Stimulated activated CD8-positive, alpha-beta memory T cell treated with anti-CD3 and anti-CD28 coated beads, Interleukin-4, amount 100 ng/mL, for 1 hour (primary cell): ENCODE results near the gene PLCL1.

Experiments
- DNase-seq, 2 donors: peaks; one replicate each; pipeline ENCODE4 v3.0.0-alpha.2; 2020; ENCODE audit warnings: low read depth in 2 of 2, low spot score in 1 of 2

The PLCL1 gene

GRCh38 chr2:197852108-197852507 is 47.7 kb downstream of the PLCL1 start:
- no peak for DNase-seq

- no peak for DNase-seq
These were observed 49.2 kb downstream of the PLCL1 start for GRCh38 chr2:197853549-197853948.

DNA sequence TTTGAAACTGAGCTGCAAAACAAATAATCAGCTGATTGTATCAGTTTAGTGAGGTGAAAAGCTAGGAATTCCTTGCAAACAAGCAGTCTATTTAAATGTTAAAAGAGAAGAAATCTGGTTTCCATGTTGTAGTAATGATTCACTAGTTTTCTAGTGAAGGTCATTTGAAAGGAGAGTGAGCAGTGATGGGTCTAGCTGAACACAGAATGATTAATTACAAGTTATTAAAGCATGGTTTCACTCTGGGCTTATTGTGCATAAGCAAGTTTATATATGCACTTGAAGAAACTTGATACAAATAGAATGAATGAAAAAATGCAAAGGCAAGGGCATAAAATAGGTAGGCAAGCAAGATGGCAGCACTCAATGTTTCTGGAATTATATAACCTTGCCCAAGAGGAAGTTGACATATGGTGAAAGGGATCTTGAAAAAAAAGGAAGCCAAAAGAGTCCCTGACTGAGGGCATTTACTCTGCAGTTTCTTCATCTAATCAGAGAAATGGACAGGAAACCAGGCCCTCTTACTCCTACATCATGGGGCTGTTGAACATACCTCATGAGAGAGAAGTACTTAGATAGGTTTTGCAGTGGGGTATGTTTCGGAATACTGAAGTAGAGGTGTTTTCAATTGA is 53.2 kb downstream of the PLCL1 start:
- no peak for DNase-seq

- DNase-seq, result no peak
These were observed 54.3 kb downstream of the PLCL1 start for GRCh38 chr2:197858607-197859140.

DNA sequence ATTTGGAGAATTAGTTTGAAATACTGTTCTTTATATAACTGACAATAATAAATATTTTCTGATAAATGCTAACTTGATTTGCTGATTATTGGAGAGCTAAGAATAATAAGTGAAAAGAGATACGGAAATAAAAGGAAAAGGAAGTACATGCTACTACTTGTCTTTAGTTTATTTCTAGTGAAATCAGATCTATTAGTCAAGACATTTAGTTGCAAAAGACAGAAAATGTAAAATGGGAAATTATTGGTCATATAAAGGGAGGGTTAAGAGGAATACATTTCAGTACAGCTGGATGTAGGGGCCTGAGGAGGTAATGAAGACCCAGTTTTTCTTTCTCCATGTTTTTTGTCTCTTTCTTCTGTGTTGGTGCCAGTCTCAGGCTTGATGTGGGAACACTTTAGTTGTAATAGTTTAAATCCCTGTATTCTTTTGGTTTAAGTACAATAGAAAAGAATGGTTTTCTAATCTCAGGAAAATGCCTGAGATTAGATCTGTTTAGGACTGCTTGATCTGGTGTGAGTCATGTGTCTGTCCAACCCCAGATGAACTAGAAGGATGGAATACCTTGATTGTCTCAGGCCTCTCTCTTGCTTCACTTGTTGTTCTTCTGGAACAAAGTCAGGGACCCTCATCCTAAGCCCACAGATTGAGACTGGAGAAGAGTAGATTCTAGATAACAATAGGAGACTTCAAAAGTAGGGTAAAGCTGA is 58.0 kb downstream of the PLCL1 start:
- no peak for DNase-seq

DNA sequence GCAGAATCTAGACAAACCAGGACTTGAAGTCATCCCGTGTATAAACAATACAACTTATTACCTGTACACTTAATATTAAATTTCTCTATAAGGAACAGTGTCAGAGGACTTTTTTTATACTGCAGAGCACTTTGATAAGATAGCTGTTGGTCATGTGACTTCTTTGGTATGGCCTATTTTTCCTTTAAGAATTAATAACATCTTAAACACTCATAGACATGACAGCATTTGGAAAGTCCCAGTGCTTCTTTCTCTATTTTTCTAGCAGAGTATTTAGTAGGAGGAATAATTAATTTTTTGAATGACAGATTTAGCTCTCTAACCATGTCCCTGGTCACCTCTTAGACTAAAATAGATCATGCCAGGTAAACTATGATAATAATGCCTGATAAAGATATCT is 59.4 kb downstream of the PLCL1 start:
- no peak for DNase-seq

DNA sequence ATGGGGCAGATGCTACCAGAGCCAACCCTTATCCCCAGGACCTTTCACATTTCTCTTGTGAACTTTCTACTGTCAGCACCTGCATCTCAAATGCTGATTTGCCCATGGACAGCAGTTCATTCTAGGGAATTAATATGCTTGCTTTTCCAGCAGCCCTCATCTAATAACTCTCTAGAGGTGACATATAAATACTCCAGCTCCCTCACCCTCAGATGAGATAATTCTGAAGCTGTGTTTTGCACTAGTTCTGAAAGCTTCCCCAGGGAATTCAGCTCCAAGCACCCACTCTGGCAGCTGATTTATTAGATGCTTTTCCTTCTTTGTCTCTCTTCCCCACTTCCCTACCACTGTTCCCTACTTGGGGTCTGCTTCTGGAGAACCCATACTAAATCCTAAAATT is 62.1 kb downstream of the PLCL1 start:
- DNase-seq, result no peak

GRCh38 chr2:197867033-197867432 is 62.6 kb downstream of the PLCL1 start:
- DNase-seq, result no peak

DNA sequence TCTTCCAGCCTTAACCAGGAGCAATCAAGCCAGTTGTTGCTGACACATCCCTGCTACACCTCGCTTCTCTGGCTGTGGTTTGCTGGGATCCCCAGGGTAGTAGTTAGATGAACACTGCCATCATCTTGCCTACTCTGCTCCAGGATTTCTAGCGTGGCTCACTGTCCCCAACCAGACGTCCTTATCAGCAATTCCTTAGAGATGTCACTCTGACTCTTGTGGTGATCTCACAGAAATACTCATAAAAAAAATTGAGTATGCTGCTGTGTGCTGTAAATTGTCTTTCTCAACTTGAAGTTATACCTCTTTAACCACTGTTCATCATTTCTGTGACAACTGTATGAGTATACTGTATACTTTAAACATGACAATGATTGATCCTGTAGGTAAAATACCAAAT is 63.2 kb downstream of the PLCL1 start:
- no peak for DNase-seq

- no peak for DNase-seq
These were observed 63.8 kb downstream of the PLCL1 start for GRCh38 chr2:197868206-197868605.

DNA sequence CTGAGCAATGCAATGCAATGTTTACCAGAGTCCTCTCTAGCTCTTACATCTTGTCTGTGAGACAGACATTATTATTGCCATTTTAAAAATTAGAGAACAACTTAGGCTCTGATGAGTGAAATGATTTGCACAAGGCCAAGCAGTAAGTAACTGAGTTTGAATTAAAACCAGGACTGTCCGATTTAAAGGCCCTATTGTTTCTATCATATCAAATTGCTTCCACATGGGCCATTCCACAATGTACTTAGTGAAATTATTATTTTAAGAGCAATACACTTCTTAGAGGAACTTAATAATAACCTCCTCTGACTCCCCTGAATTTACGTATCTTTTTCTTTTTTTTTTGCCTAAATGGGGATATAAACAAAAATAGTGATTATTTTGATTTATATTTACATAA is 64.6 kb downstream of the PLCL1 start:
- no peak for DNase-seq

- peak in 1 of 2 donors; percentile 11 for DNase-seq
These were observed 65.2 kb downstream of the PLCL1 start for GRCh38 chr2:197869501-197870111.

DNA sequence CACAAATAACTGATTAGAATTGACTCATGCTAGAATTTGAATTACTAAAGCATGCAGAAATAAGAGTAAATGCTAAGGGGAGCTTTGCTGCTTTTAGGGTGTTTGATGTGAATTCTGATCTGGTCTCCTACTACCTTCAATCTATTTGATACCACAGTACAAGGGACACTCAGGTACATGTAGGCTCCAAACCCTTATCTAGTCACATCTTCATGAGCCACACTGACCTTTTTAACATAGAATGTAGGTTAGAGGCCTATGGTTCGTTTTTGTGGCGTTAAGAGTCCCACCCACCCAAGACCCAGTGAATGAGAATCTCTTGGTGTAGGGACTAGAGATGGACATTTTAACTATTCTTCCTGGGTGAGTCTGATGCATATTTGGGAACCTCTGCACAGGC is 65.7 kb downstream of the PLCL1 start:
- no peak for DNase-seq

GRCh38 chr2:197871780-197872456 is 67.5 kb downstream of the PLCL1 start:
- DNase-seq, result no peak

DNA sequence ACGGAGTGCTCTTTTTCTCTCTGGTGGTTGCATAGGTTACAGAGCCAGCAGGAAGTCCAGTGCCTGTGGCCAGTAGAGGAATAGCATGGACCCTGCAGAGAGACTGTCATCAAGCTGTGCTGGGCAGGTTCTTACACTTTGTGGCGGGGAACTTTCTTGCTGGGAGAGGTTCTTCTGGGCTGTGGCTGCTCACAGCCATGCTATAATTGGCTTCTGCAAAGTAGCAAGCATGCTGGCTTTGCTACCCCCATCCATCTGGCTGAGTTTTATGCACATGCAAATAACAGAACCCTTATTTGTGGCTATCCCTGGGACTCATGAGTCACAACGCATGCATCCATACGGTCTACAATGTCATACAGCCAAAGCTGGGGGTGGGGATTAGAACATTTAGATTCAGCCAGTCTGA is 68.9 kb downstream of the PLCL1 start:
- no peak for DNase-seq

- no peak for DNase-seq
These were observed 71.4 kb downstream of the PLCL1 start for GRCh38 chr2:197875763-197876162.

GRCh38 chr2:197876524-197876923 is 72.1 kb downstream of the PLCL1 start:
- no peak for DNase-seq

DNA sequence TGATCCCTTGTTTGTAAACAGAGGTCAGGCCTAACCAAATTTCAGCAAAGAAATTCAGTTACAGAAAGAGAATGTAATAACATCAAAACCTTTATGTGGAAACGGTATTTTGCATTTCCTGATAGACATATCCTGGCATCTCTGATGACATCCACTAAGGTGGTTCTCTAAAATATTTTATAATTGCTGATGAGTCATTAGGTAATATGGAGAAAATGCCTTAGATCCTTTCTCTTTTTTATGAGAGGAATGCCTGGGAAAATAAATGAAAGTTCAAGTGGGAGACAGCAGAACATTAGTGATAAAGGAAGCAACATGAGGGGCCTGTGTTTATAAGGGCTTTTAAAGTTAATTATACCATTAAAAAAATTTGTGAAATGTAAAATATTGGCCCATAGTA is 72.6 kb downstream of the PLCL1 start:
- no peak for DNase-seq

GRCh38 chr2:197878792-197879191 is 74.4 kb downstream of the PLCL1 start:
- DNase-seq, result no peak

GRCh38 chr2:197879812-197880408 is 75.5 kb downstream of the PLCL1 start:
- no peak for DNase-seq

DNA sequence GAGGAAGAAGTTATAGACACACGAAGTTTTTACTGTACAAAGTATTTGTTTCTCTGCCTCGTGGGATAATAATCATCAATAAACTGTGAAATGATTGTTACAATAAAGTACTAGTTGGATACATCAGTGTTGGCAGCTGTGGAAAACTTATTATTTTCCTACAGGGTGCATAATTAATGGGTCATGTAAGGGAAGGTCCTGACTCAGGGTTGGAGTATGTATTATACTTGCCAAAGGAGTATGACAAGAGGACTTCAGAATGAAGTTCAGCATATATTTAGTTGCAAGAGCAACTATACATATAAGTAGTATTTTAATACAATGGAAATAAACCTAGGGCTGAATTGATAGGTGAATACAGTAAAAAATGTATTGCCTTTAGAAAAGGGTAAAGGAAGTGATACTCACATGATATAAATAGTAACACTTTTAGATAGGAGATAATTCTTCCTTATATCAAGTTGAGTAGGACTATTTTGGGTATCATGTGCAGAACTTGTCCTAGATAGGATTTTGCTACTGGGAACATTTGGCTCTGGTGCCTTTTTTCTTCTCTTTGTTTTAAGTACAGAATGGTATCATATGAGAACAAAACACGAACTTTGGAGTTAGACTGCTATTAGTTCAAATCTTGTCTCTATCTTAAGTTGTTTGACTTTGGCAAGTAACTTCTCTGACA is 79.1 kb downstream of the PLCL1 start:
- DNase-seq, result no peak
